Adrenal gland (tissue), 12 donors: ENCODE data around the gene NRXN3. TPM values are rescaled to one million over a fixed set of nuclear protein-coding genes. Genes with fewer than 3 reads are reported as not detected.
A peak's percentile ranks its signal among the peaks of the same experiment; 100 is the strongest.

Experiments used
- DNase-seq, 7 donors: peaks; one replicate each; pipeline ENCODE4 v3.0.0-alpha.2; 2019 to 2020
- H3K27ac ChIP-seq, 5 donors: fragments of 200-600 bp; sonication (generic) in 4 of 5; 1 replicate in 3 of 5; 2 replicates in 2 of 5; pipeline versions ENCODE4 v1.5.1 to v1.8.0; 2016 to 2020; ENCODE audit warnings: mild to moderate bottlenecking in 1 of 5
- H3K27me3 ChIP-seq: fragments of 200-600 bp; 2 replicates; pipeline ENCODE4 v1.8.0; 2021
- H3K36me3 ChIP-seq, 2 donors: fragments of 200-600 bp; replicated peaks in 1 of 2; 1 replicate in 1 of 2; 2 replicates in 1 of 2; pipeline versions ENCODE4 v1.5.1 to v1.8.0; 2018 to 2022
- H3K4me1 ChIP-seq, 2 donors: fragments of 200-600 bp; replicated peaks in 1 of 2; 1 replicate in 1 of 2; 2 replicates in 1 of 2; pipeline versions ENCODE4 v1.5.1 to v1.8.0; 2018 to 2021
- H3K4me3 ChIP-seq, 4 donors: fragments of 200-600 bp; sonication (generic) in 3 of 4; one replicate each; pipeline ENCODE4 v1.5.1; 2016 to 2018
- H3K9me3 ChIP-seq, 3 donors: fragments of 200-600 bp; sonication (generic) in 1 of 3; replicated peaks in 1 of 3; 1 replicate in 2 of 3; 2 replicates in 1 of 3; pipeline versions ENCODE4 v1.5.1 to v1.8.0; 2016 to 2021
- POLR2A ChIP-seq, 2 donors: fragments of 450-650 bp; IDR thresholded peaks; one replicate each; pipeline ENCODE4 v1.6.1; 2017; ENCODE audit warnings: antibody characterized with exemption in 2 of 2, mild to moderate bottlenecking in 2 of 2, moderate library complexity in 1 of 2
- WGBS, 4 donors: extraction: QIAGEN DNeasy Blood & Tissue Kit in 2 of 4; methylation state at CpG; one replicate each; pipeline versions ENCODE4 v1.1.5 to v1.1.7; 2013 to 2017; 5-methylcytosine and 5-hydroxymethylcytosine counted together
- intact Hi-C, 2 donors: fragments of 100-400 bp; cut with DNase I; formaldehyde crosslinking; loops; one replicate each; pipeline versions ENCODE4 v1.14.1 to v1.15.0; 2022 to 2023
- polyA plus RNA-seq, 3 donors: library from polyadenylated mRNA; stranded (reverse); fragments of 200-250 nt in 2 of 3; fragments of 350-450 nt in 1 of 3; fragmentation: Illumina TruSeq in 1 of 3; extraction: RNeasy Lipid Tissue Mini Kit (QIAGEN cat#74804) in 1 of 3; gene quantifications; one replicate each; pipeline ENCODE4 v1.2.3, GENCODE V29; 2013 to 2014
- total RNA-seq, 9 donors: library from RNA; depleted of rRNA in 4 of 9; stranded (reverse); fragments of >200 nt in 4 of 9; fragments of 120-200 nt in 1 of 9; fragmentation: NEBNext Ultra II Directional in 1 of 9; extraction: Animal tissue kit (Norgen Biotek cat#: 25700) in 1 of 9; gene quantifications; one replicate each; pipeline versions ENCODE4 v1.1.0 to v1.2.4, GENCODE V29; 2013 to 2023
- TF ChIP-seq, protein P1 (sequence below), 6 experiments: fragments of 450-650 bp in 4 of 6; fragments of 200-600 bp in 2 of 6; sonication (generic) in 1 of 6; IDR thresholded peaks; 1 replicate in 5 of 6; 2 replicates in 1 of 6; pipeline versions ENCODE4 v1.5.1 to v1.8.0; 2016 to 2021; ENCODE audit warnings: antibody characterized with exemption in 6 of 6, mild to moderate bottlenecking in 2 of 6, moderate library complexity in 1 of 6
- donor health status: healthy with polysubstance abuse.
- donor health status: Bipolar disorder and iron deficiency.
- donor health status: DM: yes; HTN: yes; CAD: no.
- donor health status: DM: no; HTN: no; CAD: no.
- donor health status: DM: no; HTN: no; CAD: no.
- donor health status: DM: yes; HTN: yes; CAD: no.

NRXN3 gene
- total and polyA plus RNA-seq, 12 donors = 0.09 to 8.5 (median 1.6) TPM

- intact Hi-C loops = no loop called here
- no peak for DNase-seq
- TF ChIP-seq, protein P1, sequence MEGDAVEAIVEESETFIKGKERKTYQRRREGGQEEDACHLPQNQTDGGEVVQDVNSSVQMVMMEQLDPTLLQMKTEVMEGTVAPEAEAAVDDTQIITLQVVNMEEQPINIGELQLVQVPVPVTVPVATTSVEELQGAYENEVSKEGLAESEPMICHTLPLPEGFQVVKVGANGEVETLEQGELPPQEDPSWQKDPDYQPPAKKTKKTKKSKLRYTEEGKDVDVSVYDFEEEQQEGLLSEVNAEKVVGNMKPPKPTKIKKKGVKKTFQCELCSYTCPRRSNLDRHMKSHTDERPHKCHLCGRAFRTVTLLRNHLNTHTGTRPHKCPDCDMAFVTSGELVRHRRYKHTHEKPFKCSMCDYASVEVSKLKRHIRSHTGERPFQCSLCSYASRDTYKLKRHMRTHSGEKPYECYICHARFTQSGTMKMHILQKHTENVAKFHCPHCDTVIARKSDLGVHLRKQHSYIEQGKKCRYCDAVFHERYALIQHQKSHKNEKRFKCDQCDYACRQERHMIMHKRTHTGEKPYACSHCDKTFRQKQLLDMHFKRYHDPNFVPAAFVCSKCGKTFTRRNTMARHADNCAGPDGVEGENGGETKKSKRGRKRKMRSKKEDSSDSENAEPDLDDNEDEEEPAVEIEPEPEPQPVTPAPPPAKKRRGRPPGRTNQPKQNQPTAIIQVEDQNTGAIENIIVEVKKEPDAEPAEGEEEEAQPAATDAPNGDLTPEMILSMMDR (IDR thresholded peaks at IDR 0.05) = peak; percentile 9 to 52 (median 36)
- no peak for TF ChIP-seq POLR2A (IDR thresholded peaks at IDR 0.05)
- H3K4me1 ChIP-seq = no peaks in the 10 kb centered on the region
- no peaks in the 10 kb centered on the region for H3K9me3 ChIP-seq
- no peaks in the 10 kb centered on the region for H3K36me3 ChIP-seq
- H3K27ac ChIP-seq = no peak overlapping the region
- H3K27me3 ChIP-seq = no peaks in the 10 kb centered on the region
- H3K4me3 ChIP-seq = no peak overlapping the region
- 20 to 28% (median 25%) methylated on average over 4 of the region's 4 CpGs for WGBS, 4 donors
Observed at GRCh38 chr14:78933948-78934524, 763.9 kb downstream of the NRXN3 start.

DNA sequence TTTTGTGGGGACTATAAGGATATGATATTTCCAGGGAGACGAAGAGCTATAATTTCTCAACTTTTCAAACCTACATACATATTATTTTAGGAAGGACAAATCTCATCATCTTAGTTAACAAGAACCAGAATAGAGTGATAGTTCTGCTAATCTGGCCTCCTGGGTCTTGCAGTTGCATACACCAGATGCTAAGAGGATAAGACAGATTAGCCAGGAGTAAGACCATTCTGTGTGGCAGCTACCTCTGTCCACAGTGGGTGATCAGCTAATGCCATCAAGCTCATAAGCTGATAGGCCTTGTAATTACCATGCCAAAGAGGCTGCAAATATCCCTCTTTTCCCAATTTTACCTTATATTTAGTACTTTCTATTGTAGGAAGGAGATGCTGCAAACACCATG is 776.8 kb downstream of the NRXN3 start:
- no peaks in the 10 kb centered on the region for H3K9me3 ChIP-seq
- H3K27ac ChIP-seq = no peak overlapping the region
- WGBS, 4 donors = 85 to 94% (median 89%) methylated on average over 1 of the region's 1 CpG
- no peak for DNase-seq
- intact Hi-C loops = no loop called here
- H3K36me3 ChIP-seq = no peaks in the 10 kb centered on the region
- no peak overlapping the region for H3K4me3 ChIP-seq
- TF ChIP-seq, protein P1 (IDR thresholded peaks at IDR 0.05) = no peak
- TF ChIP-seq POLR2A (IDR thresholded peaks at IDR 0.05) = no peak
- no peaks in the 10 kb centered on the region for H3K27me3 ChIP-seq
- no peaks in the 10 kb centered on the region for H3K4me1 ChIP-seq

GRCh38 chr14:78947681-78948080 is 777.5 kb downstream of the NRXN3 start:
- Histone ChIP-seq H3K27me3 (no peaks in the 10 kb centered on the region), H3K9me3 (no peaks in the 10 kb centered on the region), H3K27ac (no peak overlapping the region), H3K4me3 (no peak overlapping the region), H3K4me1 (no peaks in the 10 kb centered on the region), H3K36me3 (no peaks in the 10 kb centered on the region)
- no peak for DNase-seq
- 80 to 97% (median 86%) methylated on average over 2 of the region's 2 CpGs for WGBS, 4 donors
- no peak for TF ChIP-seq POLR2A (IDR thresholded peaks at IDR 0.05)
- TF ChIP-seq, protein P1 (IDR thresholded peaks at IDR 0.05) = no peak
- intact Hi-C loops = no loop called here

GRCh38 chr14:78950649-78951048 is 780.5 kb downstream of the NRXN3 start:
- Histone ChIP-seq H3K27ac (no peak overlapping the region), H3K27me3 (no peaks in the 10 kb centered on the region), H3K9me3 (no peaks in the 10 kb centered on the region), H3K4me1 (no peaks in the 10 kb centered on the region), H3K4me3 (no peak overlapping the region), H3K36me3 (no peaks in the 10 kb centered on the region)
- TF ChIP-seq, protein P1 (IDR thresholded peaks at IDR 0.05) = no peak
- TF ChIP-seq POLR2A (IDR thresholded peaks at IDR 0.05) = no peak
- peak in 2 of 7 donors; percentile 9 to 19 for DNase-seq
- WGBS, 4 donors = 20 to 23% (median 22%) methylated on average over 3 of the region's 3 CpGs
- intact Hi-C loops = no loop called here
